PC-3 (cell line): Measurements from ENCODE around the gene IGFALS.

Source experiments
- EZH2 ChIP-seq: fragments of 300-600 bp; sonication (generic); IDR thresholded peaks from one replicate; pipeline ENCODE4 v1.6.1; 2017; ENCODE audit warnings: antibody characterized with exemption, mild to moderate bottlenecking, low read length; ENCODE audit not compliant: unreplicated experiment
- EZH2phosphoT487 ChIP-seq: fragments of 300-600 bp; sonication (generic); IDR thresholded peaks from 2 replicates; pipeline ENCODE4 v1.6.1; 2018; ENCODE audit warnings: mild to moderate bottlenecking, antibody characterized with exemption, low read length, borderline replicate concordance
- TF ChIP-seq, protein P1 (sequence below): fragments of 300-600 bp; sonication (generic); conservative IDR thresholded peaks from 2 replicates; pipeline ENCODE4 v1.5.1; 2017; ENCODE audit warnings: antibody characterized with exemption, low read depth, mild to moderate bottlenecking, low read length

- TF ChIP-seq, protein P1, sequence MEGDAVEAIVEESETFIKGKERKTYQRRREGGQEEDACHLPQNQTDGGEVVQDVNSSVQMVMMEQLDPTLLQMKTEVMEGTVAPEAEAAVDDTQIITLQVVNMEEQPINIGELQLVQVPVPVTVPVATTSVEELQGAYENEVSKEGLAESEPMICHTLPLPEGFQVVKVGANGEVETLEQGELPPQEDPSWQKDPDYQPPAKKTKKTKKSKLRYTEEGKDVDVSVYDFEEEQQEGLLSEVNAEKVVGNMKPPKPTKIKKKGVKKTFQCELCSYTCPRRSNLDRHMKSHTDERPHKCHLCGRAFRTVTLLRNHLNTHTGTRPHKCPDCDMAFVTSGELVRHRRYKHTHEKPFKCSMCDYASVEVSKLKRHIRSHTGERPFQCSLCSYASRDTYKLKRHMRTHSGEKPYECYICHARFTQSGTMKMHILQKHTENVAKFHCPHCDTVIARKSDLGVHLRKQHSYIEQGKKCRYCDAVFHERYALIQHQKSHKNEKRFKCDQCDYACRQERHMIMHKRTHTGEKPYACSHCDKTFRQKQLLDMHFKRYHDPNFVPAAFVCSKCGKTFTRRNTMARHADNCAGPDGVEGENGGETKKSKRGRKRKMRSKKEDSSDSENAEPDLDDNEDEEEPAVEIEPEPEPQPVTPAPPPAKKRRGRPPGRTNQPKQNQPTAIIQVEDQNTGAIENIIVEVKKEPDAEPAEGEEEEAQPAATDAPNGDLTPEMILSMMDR, result no peak
- TF ChIP-seq EZH2phosphoT487 (no peak), EZH2 (no peak)
Measured at GRCh38 chr16:1752853-1753252, 40.7 kb downstream of the IGFALS start.
